ENCODE data around the gene NPAS2.

The NPAS2 gene

GRCh38 chr2:100793982-100794381 is 26.0 kb upstream of the NPAS2 start:
- no peak for DNase-seq (ENCODE audit: low read depth, low spot score)

GRCh38 chr2:100796499-100797100 is 23.3 kb upstream of the NPAS2 start:
- DNase-seq (ENCODE audit: low read depth, low spot score) = no peak

GRCh38 chr2:100799686-100800085 is 20.3 kb upstream of the NPAS2 start:
- no peak for DNase-seq (ENCODE audit: low read depth, low spot score)

- DNase-seq (ENCODE audit: low read depth, low spot score) = no peak
Measured at GRCh38 chr2:100800915-100801314, 19.0 kb upstream of the NPAS2 start.

- DNase-seq (ENCODE audit: low read depth, low spot score) = no peak
Measured at GRCh38 chr2:100801402-100801801, 18.5 kb upstream of the NPAS2 start.

GRCh38 chr2:100802066-100802465 is 17.9 kb upstream of the NPAS2 start:
- DNase-seq (ENCODE audit: low read depth, low spot score) = no peak

- no peak for DNase-seq (ENCODE audit: low read depth, low spot score)
Measured at GRCh38 chr2:100803334-100803733, 16.6 kb upstream of the NPAS2 start.

- no peak for DNase-seq (ENCODE audit: low read depth, low spot score)
Measured at GRCh38 chr2:100806550-100806949, 13.4 kb upstream of the NPAS2 start.

- DNase-seq (ENCODE audit: low read depth, low spot score) = no peak
Measured at GRCh38 chr2:100807707-100808106, 12.2 kb upstream of the NPAS2 start.

GRCh38 chr2:100808582-100808981 is 11.4 kb upstream of the NPAS2 start:
- no peak for DNase-seq (ENCODE audit: low read depth, low spot score)

GRCh38 chr2:100809506-100809905 is 10.4 kb upstream of the NPAS2 start:
- DNase-seq (ENCODE audit: low read depth, low spot score) = no peak

GRCh38 chr2:100810603-100811145 is 9.3 kb upstream of the NPAS2 start:
- DNase-seq (ENCODE audit: low read depth, low spot score) = no peak

- no peak for DNase-seq (ENCODE audit: low read depth, low spot score)
Measured at GRCh38 chr2:100812116-100812515, 7.8 kb upstream of the NPAS2 start.

GRCh38 chr2:100812573-100812972 is 7.4 kb upstream of the NPAS2 start:
- DNase-seq (ENCODE audit: low read depth, low spot score) = no peak

- no peak for DNase-seq (ENCODE audit: low read depth, low spot score)
Measured at GRCh38 chr2:100813527-100813926, 6.4 kb upstream of the NPAS2 start.

- DNase-seq (ENCODE audit: low read depth, low spot score) = no peak
Measured at GRCh38 chr2:100814043-100814442, 5.9 kb upstream of the NPAS2 start.

- no peak for DNase-seq (ENCODE audit: low read depth, low spot score)
Measured at GRCh38 chr2:100814453-100814852, 5.5 kb upstream of the NPAS2 start.

GRCh38 chr2:100817388-100817985 is 2.5 kb upstream of the NPAS2 start:
- no peak for DNase-seq (ENCODE audit: low read depth, low spot score)

GRCh38 chr2:100818003-100818605 is 1.8 kb upstream of the NPAS2 start:
- DNase-seq (ENCODE audit: low read depth, low spot score) = no peak

GRCh38 chr2:100818606-100819369 is 1.2 kb upstream of the NPAS2 start:
- no peak for DNase-seq (ENCODE audit: low read depth, low spot score)

GRCh38 chr2:100820273-100820522 is 259 bp downstream of the NPAS2 start:
- DNase-seq (ENCODE audit: low read depth, low spot score) = no peak

GRCh38 chr2:100820523-100821254 is 750 bp downstream of the NPAS2 start:
- no peak for DNase-seq (ENCODE audit: low read depth, low spot score)
